ENCODE measurements around the gene PIK3R1.
A peak's percentile ranks its signal among the peaks of the same experiment; 100 is the strongest.

The PIK3R1 gene

GRCh38 chr5:68333649-68334552 is 118.3 kb downstream of the PIK3R1 start:
- DNase-seq: no peak

DNA sequence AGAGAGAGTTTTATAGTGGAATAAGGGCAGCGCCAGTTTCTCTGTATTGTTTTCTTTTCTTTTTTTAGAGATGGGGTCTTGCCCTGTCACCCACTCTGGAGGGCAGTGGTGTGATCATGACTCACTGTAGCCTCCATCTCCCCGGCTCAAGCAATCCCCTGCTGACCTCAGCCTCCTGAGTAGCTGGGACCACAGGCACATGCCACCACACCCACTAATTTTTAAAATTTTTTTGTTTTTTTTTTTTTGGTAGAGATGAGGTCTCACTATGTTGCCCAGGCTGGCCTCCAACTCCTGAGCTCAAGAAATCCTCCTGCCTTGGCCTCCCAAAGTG is 119.0 kb downstream of the PIK3R1 start:
- DNase-seq: no peak

- DNase-seq: no peak
Measured at GRCh38 chr5:68335075-68335474, 119.5 kb downstream of the PIK3R1 start.

GRCh38 chr5:68336200-68336599 is 120.6 kb downstream of the PIK3R1 start:
- no peak for DNase-seq

DNA sequence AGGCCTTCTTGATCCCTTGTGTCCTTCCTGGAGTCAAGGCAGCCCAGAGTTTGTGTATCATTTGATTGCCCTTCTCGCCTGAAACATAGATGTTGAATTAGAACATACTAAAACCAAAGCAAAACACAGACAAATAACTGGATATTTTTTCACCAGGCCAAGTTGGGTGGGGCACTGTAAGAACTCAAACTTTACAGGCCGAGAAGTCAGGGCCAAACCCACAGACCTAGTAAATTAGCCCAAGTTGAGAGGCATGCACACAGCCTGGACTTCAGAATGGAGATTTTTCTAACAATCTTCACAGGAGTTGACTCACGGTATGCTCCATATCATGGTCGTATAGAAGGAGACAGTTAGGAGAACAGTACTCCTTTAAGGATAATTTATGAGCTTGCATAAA is 121.7 kb downstream of the PIK3R1 start:
- no peak for DNase-seq

DNA sequence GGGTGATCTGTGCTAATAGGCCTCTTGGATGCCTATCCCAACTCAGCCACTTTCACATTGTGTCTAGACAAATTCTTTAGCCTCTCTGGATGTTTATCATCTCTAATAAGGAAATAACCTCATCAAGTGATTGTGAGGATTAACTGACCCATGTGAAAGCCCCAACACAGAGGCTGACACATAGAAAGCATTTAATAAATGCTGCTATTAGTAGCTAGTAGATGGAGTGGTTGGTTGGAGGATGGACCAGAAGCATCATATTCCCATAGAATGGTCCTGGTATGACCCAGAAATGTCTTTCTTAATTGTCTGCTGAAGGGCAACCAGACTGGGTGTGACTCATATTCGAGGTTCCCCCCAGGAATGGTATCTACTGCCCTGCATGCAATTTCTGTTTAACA is 124.4 kb downstream of the PIK3R1 start:
- DNase-seq: no peak

GRCh38 chr5:68341006-68341405 is 125.5 kb downstream of the PIK3R1 start:
- DNase-seq: peak; percentile 40

DNA sequence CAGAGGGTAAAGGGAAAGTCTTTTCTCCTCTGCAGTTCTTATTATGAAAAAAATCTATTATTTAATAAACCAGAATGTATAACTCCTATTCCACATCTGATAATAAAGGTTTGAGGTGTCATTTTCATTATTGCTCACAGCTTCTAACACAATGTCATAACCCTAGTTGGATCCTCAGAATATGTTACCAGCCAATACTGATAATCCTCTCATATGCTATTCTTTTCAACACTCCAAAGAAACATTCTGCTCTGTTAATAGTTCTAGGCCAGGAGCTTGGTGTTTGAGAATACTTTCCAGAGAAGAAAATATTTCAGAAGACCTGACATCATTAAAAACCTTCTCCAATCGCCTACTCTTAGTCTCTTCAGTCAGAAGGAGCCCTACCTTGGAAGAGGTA is 127.1 kb downstream of the PIK3R1 start:
- DNase-seq: no peak

DNA sequence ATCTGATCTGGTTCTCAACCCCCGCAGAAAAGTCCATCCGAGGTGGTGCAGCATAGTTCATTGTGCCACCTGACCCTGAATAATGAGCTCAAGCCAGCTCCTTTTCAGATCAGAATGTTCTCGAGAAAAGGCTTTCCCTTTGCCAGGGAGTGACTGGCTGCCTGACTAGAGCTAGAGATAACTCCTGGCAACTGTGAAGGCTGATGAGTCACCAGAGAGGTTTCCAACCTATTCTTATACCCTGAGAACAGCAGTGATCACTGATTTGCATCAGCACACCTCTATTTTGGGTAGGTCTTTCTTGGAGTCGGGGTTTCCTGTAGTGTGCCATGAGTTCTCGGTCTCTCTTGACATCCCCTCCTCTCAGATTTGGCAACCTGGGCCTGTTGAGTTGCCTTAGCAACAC is 127.9 kb downstream of the PIK3R1 start:
- DNase-seq: peak; percentile 88

- peak; percentile 96 for DNase-seq
Measured at GRCh38 chr5:68344447-68345111, 129.0 kb downstream of the PIK3R1 start.

DNA sequence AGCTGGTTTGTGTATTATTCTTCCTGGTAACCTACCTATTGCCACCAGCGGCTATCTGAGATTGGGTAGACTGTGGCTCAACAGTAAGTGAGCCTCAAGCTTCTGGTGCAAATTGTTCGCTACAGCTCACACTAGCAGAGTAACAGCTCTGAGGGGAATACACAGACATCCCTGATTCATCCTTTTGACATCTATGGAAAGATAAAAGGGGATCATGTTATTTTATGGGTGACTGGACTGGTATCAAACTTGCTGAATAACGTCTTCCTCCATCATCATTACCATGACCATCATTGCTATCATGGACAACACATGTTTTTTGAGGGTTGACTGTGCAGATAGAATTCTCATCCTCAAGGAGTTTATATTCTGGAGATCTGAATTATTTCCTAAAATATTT is 129.6 kb downstream of the PIK3R1 start:
- no peak for DNase-seq

DNA sequence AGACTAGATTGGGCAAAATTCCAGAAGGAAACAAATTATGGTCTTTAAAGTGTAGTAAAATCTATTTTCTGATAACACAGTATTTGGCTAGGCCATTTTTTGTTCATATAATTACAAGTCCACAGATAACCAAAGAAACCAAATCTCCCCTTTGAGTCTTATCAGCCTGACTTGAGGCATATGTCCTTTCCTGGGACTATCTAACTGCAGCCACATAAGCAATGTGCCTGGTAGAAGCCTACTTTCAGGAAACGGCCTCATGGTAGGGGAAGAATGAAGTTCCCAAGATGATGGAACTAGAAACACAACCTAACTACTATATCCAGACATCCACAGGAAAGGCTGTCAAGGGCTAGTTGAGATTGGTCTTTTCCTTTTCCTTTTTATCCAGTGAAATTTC is 130.0 kb downstream of the PIK3R1 start:
- peak; percentile 55 for DNase-seq

DNA sequence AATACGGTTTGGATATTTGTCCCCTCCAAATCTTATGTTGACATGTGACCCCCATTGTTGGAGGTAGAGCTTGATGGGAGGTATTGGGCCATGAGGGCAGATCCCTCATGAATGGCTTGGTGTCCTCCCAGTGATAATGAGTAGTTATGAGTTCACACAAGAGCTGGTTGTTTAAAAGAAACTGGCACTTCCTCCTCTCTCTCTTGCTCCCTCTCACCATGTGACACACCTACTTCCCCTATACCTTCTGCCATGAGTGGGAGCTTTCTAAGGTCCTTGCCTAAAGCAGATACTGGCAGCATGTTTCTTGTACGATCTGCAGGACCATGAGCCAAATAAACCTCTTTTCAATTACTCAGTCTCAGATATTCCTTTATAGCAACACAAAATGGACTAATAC is 132.0 kb downstream of the PIK3R1 start:
- DNase-seq: no peak

DNA sequence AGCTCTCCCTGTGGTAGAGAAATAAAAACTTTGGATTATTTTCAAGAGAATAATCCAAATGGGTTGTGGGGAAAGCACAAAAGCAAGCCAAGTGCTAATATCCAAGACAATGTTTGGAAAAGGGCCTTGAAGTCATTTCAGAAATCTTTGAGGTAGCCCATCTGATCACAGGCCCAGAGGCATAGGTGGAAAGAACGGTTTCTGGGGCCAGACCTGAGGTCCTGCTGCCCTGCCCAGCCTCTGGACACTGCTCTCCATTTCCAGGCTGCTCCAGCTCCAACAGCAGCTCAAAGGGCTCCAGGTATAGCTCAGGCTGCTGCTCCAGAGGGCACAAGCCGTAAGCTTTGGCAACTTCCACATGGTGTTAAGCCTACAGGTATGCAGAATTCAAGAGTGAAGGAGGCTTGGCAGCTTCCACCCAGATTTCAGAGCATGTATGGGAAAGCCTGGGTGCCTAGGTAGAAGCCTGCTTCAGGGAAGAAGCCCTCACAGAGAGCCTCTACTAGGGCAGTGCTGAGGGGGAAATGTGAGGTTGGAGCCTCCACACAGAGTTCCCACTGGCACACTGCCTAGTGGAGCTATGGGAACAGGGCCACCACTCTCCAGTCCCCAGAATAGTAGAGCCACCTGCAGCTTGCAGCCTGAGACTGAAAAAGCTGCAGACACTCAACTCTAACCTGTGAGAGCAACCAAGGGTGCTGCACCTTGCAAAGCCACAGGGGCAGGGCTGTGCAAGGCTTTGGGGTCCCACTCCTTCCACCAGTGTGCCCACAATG is 133.1 kb downstream of the PIK3R1 start:
- no peak for DNase-seq

DNA sequence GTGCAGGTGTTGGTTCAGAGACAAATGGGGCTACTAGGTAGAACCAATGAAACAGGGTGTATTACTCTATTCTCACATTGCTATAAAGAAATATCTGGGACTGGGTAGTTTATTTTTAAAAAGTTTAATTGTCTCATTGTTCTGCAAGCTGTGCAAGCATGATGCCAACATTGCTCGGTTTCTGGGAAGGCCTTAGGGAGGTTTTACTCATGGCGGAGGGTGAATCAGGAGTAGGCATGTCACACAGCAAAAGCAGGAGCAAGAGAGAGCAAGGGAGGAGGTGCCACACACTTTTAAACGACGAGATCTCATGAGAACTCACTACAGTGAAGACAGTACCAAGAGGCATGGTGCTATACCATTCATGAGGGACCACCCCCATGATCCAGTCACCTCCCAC is 134.6 kb downstream of the PIK3R1 start:
- no peak for DNase-seq
